Measurements from ENCODE around the gene ESRRB.

GRCh38 chr14:76385435-76385834, 9.5 kb downstream of the ESRRB start:
- TF ChIP-seq CTCF (IDR thresholded peaks at IDR 0.05; ENCODE audit: low read length) (no peak), EZH2 (IDR thresholded peaks at IDR 0.05; ENCODE audit: borderline replicate concordance, low read length) (no peak)

All from OCI-LY1 (cell line).